Measurements from ENCODE around the gene SH2B3.

The SH2B3 gene

DNA sequence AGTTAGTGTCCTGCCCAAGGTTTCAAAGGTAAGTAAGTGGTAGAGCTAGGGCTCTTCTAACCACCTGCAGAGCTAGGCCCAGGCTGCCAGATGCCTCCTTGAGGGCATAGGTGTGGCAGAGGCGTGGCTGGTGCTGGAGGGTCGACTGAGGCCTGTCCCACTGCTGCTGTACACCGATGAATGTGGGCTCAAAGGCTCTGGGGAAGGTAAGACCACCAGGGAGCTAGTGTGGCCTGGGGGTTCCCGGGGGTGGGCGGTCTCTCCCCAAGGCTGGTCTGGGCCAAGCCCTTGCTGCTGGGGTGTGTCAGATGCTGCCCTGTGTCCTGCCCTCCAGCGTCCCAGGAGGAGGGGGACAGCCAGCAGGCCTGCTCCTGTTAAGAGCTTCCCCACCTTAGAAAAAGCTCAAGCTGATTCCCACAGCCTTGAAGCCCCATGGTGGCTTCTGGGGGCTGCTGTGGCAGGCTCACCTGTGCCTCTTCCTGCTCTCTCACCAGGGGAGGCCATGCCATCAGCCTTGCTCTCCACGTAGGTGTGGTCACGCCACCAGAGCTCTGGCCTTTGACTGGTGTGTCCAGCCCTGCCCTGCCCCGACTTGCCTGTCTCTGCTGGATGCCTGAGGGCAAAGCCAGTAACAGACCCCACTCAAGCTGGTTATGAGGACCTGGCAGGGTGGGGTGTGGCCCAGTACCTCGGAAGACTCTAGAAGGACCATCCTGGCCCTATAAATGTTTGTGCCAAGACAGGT, 36.8 kb downstream of the SH2B3 start:
- no peak for DNase-seq (ENCODE audit: extremely low read depth in 1 of 2, low read depth in 1 of 2)

DNA sequence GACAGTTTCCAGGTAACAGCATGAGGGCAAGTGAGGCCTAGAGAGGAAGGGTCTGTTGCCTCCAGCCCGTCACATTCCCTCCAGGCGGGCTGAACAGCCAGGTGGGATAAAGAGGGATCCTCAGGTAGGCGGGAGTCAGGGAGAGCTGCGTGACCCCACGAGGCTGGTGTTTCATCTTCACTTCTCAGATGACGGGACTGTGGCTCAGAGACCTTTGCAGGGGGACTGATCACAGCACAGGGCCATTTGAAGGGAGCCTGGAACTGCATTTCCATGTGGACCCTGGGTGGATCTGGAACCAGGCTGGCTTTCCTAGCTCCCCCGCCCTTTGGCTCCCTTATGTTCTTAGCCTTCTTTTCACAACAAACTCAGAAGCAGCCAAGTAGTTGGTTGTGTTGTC, 37.4 kb downstream of the SH2B3 start:
- DNase-seq (ENCODE audit: extremely low read depth in 1 of 2, low read depth in 1 of 2): no peak

DNA sequence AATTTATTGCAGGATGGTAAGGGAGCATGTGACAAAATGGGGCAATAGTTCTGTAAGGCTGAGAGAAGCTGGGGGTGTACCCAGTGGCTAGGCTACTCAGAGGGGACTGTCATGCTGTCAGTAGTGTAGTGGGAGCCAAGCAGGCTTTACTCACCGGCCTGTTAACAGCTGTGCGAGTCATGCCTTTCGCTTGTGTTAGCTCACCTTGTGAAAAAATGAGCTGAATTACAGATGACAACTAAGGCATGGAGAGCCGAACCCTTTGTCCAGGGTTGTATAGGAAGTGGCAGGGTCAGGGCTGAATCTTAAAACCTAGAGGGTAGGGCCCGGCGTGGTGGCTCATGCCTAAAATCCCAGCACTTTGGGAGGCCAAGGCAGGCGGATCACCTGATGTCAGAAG, 37.9 kb downstream of the SH2B3 start:
- peak in 1 of 2 donors; percentile 68 for DNase-seq (ENCODE audit: extremely low read depth in 1 of 2, low read depth in 1 of 2)

DNA sequence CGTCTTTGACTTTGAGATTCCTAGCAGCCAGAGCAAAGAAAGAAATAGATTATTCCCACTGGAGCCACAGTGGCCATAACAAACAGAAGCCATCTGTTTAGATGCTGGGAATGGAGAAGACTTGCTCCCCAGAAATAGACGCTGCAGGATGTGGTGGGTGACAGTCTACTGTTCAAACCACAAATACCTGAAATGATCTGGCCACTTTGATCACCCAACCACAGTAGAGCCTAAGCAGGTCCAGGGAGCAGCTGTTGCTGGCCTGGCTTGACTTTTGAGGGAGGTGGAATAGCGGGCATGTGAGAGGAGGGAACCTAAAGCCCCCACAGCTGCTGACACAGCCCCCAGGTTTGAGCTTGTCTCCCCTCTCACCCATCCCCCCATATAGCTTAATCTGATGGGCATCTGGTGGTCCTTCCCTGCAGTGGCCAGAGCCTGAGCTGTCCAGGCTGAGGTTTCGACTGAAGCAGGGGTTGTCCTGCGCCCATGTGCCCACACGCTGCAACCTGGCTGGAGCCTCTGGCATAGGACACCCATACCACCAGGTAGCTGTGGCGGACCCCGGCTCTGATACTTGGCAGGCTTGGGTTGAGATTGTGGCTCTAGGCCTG, 38.7 kb downstream of the SH2B3 start:
- no peak for DNase-seq (ENCODE audit: extremely low read depth in 1 of 2, low read depth in 1 of 2)

DNA sequence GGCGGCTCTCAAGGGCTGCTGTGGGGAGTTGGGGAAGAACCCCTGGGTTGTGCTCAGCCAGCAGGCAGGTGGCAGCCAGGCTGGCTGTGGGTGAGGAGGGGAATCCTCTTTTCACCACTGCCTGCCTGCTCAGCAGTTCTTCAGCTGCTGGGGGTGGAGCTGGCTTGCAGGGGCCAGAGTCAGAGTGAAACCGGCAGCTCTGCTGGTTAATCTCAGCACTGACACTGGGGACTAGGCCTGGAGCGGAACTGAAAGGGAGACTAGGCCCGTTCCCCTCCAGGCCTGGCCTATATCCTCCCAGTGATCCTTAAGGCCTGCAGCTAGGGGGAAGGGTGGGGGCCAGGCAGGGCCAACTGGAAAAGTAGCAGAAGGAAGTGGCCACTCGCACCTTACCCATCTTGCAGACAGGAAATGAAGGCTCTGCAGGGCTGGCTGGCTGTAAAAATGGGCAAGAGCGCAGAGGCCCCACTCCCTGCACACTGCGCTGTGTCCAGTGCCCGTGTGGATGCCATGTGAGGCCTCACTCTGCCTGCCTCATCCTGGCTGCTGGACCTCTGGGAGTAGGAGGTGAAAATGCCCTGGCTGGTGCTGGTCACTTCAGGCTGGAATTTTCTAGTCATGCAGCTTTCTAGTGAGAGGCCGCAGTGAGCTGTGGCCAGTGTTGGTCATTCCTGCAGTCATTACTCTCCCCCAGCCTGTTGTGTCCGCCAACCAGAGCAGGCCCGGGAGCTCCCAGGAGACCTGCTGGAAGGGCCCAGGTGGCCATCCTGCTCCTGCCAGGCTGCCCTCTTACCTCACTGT, 39.4 kb downstream of the SH2B3 start:
- DNase-seq (ENCODE audit: extremely low read depth in 1 of 2, low read depth in 1 of 2): peak; percentile 77 to 88

DNA sequence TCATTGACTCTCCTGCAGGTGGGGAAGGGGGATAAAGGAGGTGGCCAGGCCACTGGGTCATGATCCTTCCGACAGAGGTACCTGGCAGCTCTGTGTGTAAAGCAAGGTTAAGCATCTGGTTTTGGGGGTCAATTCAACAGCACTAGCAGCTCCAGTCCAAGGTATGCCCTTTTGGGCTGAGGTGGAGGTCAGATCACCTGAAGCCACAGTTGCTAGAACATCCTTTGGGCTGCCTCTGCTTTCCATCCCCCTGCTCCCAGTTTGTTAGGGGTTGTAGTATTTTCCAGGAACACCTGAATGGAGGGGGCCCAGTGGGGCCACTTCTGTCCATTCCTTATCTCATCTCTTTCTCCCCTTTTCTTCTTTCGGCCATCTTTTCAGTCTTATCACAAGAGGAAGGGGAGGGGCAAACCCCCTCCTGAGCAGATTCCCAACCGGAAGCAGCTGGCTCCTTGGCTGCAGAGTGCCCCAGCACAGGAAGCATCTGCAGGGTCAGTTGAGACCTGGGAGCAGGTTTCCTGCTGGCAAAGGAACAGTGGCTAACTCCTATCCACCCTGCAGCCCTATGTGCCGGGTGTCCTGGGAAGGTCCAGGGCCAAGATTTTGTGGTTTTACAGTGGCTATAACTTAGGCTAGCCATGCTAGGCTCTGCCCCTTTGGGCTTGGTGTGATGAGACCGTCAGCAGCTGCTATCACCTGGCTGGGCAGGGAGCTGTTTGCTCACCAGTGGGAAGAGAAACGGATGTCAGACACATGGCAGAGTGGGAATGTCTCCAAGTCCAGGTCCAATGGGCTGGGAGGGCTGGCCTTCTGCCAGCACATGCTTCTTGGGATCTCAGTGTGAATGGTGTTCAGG, 40.2 kb downstream of the SH2B3 start:
- no peak for DNase-seq (ENCODE audit: extremely low read depth in 1 of 2, low read depth in 1 of 2)

DNA sequence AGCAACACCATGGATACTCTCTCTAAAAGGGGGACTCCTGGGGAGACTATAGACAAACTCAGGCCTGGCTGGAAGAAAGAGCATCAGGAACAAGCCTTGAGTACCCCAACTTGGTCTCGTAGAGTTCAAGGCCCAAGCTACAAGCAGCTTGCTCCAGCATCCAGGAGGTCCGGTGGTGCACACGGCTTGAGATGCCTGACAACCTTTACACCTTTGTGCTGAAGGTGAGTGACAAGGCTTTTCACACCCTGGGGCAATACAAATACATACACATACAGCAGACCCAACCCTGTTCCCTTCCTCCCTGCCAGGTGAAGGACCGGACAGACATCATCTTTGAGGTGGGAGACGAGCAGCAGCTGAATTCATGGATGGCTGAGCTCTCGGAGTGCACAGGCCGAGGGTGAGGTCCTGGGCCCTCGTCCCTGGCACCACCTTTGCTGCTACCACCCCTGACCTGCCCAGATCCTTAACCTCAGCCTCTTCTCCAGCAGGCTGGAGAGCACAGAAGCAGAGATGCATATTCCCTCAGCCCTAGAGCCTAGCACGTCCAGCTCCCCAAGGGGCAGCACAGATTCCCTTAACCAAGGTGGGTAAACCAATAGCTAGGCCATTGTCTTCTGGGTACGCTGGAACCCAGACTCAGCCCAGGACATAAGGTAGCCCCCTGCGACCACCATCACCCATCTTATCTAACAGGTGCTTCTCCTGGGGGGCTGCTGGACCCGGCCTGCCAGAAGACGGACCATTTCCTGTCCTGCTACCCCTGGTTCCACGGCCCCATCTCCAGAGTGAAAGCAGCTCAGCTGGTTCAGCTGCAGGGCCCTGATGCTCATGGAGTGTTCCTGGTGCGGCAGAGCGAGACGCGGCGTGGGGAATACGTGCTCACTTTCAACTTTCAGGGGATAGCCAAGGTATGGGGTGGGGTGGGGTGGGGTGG, 41.2 kb downstream of the SH2B3 start:
- DNase-seq (ENCODE audit: extremely low read depth in 1 of 2, low read depth in 1 of 2): no peak

DNA sequence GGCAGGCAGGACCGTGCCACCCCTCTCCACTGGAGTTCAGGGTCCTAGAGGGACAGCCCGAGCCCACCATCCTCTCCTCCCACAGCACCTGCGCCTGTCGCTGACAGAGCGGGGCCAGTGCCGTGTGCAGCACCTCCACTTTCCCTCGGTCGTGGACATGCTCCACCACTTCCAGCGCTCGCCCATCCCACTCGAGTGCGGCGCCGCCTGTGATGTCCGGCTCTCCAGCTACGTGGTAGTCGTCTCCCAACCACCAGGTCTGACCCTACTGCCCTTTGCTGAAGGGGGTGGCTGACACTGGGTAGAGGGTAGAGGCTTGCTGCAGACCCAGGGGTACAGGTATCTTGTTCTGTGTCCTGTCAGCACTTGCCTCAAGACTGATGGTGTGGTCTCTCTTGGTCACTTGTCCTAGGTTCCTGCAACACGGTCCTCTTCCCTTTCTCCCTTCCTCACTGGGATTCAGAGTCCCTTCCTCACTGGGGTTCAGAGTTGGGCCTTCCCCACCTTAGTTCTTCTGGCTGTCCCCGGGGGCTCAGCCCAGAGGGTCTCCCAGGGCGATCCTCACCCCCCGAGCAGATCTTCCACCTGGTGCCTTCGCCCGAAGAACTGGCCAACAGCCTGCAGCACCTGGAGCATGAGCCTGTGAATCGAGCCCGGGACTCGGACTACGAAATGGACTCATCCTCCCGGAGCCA, 42.0 kb downstream of the SH2B3 start:
- no peak for DNase-seq (ENCODE audit: extremely low read depth in 1 of 2, low read depth in 1 of 2)

DNA sequence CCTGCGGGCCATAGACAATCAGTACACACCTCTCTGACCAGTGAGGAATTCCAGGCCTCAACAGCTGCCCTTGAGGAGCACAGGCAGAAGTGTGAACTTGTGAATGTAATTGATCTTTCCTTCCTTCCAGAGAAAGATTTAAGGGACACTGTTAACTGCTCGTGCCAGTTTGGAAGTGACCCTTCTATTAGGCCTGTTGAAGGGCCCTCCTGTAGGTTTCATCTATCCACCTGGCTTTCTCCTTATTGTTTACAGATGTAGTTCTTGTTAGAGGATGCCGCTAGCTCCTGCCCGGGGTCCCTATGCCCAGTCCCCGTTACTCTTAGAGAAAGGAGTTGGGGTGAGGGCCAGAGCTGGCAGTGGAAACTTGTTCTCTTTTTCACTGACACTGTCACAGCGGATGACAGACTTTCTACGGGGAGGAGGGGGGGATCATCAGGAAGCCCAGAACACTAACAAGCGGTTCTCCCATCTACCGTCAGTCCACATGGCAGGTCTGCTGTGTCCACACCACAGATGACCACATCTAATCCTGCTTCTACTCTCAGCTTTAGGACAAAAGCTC, 42.6 kb downstream of the SH2B3 start:
- no peak for DNase-seq (ENCODE audit: extremely low read depth in 1 of 2, low read depth in 1 of 2)

DNA sequence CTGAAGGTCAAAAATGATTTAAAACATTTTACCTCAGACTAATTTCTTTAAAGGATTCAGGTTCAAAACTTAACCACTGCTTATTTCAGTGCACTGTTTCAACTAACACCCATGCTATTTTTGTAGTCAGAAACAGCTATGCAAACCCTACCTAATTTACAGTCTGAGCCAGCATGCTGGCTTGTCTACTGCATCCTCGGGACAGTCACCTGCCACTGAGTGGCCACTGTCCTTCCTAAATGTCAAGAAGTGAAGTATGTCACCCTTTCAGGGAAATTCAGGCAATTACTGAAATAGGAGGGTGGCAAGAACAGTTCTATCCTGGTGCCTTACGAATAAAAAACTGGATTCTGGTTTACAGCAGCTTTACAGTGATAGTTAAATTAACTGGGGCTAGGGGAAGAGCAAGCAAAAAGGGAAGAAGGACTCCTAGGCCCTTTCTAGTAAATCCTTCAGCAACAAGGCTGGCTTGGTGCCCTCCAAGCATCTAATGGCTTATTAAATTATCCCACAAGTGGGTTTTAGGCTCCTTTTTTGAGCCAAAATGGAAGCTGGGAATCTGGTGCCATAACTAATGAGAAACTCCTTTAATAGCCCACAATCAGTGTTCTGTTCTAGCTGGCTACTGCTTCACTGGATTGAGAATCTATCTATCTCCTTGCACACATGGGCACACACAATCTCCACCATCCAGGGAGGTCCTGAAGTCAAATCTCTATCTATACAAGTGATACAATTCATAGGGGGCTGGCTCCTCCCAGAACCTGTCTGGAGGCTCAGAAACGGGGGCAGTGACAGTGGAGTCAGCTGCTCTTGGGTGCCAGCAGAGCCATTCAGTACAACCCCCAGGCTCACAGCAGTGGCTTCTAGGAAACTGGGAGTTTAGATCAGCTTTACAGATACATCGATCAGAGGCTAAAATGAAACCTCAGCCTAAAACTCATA, 43.4 kb downstream of the SH2B3 start:
- no peak for DNase-seq (ENCODE audit: extremely low read depth in 1 of 2, low read depth in 1 of 2)

DNA sequence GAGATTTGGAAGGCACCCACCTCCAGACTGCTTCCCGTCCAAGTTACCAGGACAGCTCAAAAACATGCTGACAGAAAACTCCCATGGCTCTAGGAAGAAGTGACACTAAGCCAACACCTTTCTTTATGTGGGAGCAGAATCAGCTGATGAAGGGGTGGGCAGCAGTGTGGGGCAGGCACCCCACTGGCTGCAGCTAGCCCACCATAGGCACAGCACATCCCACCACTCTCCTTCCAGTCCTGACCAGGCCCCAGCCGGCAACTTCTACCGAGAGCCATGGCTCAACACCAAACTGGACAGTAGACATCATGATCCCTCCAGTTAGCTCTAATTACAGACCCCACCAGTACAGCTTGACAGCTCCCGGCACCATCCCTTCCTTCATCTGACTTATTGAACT, 45.0 kb downstream of the SH2B3 start:
- no peak for DNase-seq (ENCODE audit: extremely low read depth in 1 of 2, low read depth in 1 of 2)

DNA sequence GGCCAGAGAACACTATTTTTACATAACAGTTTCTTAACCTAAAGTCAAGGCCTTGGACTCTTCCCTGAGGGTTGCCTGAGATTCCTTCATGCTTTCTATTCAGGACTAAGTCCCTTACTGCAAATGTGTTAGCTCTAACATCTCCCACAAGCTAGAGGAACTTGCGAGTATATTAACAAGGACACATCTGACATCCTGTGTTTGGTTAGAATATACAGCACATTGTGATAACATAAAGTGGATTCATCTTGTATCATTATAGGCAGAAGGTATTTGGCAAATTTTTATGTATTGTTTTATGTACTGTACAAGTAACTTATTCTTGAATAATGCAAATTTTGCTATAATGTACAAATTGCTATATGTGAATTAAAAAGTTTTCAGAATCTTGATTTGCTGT, 45.5 kb downstream of the SH2B3 start:
- no peak for DNase-seq (ENCODE audit: extremely low read depth in 1 of 2, low read depth in 1 of 2)

DNA sequence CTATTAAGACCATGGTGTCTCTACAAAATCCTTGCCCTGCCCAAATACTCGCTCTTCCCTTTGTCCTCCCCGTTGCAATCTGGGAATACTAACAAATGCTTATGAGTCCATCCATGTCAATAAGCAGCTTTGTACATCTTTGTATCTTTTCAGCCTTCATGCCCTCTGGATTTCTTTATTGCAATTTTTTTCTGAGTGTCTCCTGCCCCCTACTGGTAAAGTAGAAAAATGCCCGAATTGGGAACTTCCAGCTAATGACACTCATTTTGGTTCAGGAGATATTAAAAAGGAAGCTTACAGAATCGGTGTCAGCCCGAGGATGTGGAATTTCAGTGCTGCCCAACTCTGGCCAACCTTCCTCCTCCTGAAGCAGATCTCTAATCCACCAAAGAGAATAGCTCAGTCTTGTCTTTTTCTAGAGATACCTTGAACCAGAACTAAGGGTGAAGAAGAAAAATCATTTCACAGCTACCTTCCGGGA, 46.0 kb downstream of the SH2B3 start:
- no peak for DNase-seq (ENCODE audit: extremely low read depth in 1 of 2, low read depth in 1 of 2)

DNA sequence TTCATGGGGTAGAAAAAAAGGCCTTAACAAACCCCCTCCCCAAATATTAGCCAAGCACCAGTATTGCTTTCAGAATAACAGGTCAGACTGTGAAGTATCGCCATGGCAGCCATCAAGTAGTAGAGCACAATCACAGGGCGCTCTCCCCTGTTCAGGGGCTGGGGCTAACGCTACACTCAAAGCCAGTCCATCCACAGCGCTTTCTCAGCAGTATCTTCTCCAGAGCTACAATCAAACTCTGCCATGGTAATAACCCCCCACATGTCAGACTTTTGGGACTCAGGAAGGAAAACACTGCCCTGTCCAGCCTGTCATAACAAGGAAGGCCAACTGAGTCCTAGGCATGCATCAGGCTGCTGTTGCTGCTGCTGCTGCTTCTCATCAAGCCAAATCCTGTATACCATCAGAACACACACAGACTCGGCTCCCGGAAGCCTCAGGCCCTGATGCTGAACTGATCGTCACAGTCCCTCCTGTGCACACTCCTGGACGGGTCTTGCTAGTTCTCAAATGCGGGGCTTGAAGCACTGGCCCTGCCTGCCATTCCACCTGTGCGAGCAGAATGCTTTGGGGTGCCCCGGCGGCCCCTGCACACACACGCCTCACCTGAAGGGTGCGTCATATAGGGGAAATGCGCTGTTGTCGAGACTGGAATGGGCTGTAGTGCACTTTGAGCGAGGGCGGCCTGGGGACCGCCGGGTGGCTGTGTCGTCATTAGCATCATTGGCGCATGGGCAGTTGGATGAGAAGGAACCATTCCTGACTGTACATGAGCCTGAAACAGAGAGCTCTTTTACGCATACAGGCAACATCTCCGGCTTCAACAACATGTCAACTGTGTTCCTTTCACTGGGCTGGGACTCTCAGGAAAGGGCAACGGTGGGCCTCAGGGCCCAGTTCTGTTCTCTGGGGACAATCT, 47.6 kb downstream of the SH2B3 start:
- DNase-seq (ENCODE audit: extremely low read depth in 1 of 2, low read depth in 1 of 2): no peak

DNA sequence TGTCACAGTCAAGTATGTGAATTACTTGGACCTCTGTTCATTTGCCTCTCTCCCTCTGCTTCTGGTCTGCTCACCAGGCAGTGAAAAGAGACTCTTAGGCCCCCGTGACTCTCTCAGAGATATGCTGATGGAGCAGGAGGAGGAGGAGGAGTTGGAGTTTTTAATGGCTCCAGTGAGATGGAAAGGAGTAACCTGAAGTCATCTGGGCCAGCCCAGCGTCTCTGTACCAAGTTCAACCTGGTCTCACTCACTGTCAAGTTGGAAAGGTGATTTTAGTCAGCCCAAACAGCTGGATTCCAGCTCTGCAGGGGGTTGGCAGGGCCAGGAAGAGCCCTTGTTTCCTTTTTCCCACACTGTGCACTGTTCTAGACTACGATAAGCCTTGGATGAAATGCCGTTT, 48.6 kb downstream of the SH2B3 start:
- DNase-seq (ENCODE audit: extremely low read depth in 1 of 2, low read depth in 1 of 2): no peak

DNA sequence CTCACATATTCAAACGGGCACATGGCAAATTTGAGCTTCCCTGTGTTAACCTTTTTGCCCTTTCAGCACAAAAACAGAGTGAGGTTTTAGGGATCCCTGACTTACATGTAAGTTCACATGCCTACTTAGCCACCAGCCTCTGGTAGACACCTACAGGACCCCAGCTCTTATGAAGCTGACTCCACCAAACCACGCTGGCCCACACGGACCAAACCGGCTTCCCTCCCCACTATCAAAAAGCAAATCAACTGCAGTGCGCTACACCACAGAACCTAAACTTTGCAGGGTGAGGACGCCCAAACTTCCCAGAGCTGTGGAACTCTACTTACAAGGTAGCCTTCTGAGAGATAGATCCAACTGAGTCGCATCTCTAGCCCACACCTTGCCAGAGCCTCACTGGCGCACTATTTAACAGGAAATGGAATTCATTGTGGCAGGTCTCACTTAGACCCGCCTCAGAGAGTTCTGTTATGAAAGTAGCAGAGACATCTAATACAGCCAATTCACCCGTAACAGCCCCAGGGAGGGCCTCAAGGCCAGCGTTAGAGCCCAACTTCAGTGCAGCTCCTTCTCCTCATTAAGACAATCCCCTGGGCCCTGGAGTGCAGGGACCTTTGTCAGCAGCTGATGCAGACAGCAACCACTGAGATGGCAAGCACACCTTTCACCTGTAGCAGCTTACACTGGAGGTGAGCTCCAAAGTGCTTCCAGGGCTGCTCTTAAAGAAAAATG, 49.2 kb downstream of the SH2B3 start:
- no peak for DNase-seq (ENCODE audit: extremely low read depth in 1 of 2, low read depth in 1 of 2)

All from stimulated activated CD8-positive, alpha-beta memory T cell treated with anti-CD3 and anti-CD28 coated beads, Interleukin-7, amount 100 ng/mL, for 48 hours (primary cell).